ENCODE measurements around the gene FAM222B. TPM values are rescaled to one million over a fixed set of nuclear protein-coding genes. Genes with fewer than 3 reads are reported as not detected.

The FAM222B gene
- total RNA-seq, 1 donor from 2014 or later, result 37.9 TPM

- Mint-ChIP-seq H3K4me3 (no peak overlapping the region), H3K27me3 (ENCODE audit: low read depth) (no peaks in the 10 kb centered on the region), H3K9me3 (no peaks in the 10 kb centered on the region), H3K36me3 (peaks cover 9% of the 10 kb centered on the region), H3K27ac (no peak overlapping the region), H3K4me1 (peaks cover 1% of the 10 kb centered on the region)
- no peak for TF ChIP-seq CTCF (IDR thresholded peaks at IDR 0.05; ENCODE audit: unreplicated experiment)
- DNase-seq (ENCODE audit: low spot score in 2 of 2, unreplicated experiment in 2 of 2), result no peak
Measured at GRCh38 chr17:28759256-28759865, 83.2 kb downstream of the FAM222B start.

- Mint-ChIP-seq H3K36me3 (peaks cover 7% of the 10 kb centered on the region), H3K27me3 (ENCODE audit: low read depth) (no peaks in the 10 kb centered on the region), H3K4me3 (no peak overlapping the region), H3K27ac (no peak overlapping the region), H3K4me1 (no peaks in the 10 kb centered on the region), H3K9me3 (no peaks in the 10 kb centered on the region)
- DNase-seq (ENCODE audit: low spot score in 2 of 2, unreplicated experiment in 2 of 2), result no peak
- no peak for TF ChIP-seq CTCF (IDR thresholded peaks at IDR 0.05; ENCODE audit: unreplicated experiment)
Measured at GRCh38 chr17:28758411-28759121, 84.0 kb downstream of the FAM222B start.

- Mint-ChIP-seq H3K9me3 (no peaks in the 10 kb centered on the region), H3K36me3 (peaks cover 12% of the 10 kb centered on the region), H3K27ac (peak overlapping the region; percentile 23), H3K27me3 (ENCODE audit: low read depth) (no peaks in the 10 kb centered on the region), H3K4me3 (no peak overlapping the region), H3K4me1 (no peaks in the 10 kb centered on the region)
- TF ChIP-seq CTCF (IDR thresholded peaks at IDR 0.05; ENCODE audit: unreplicated experiment), result no peak
- DNase-seq (ENCODE audit: low spot score in 2 of 2, unreplicated experiment in 2 of 2), result no peak
Measured at GRCh38 chr17:28756049-28756804, 86.4 kb downstream of the FAM222B start.

- Mint-ChIP-seq H3K27ac (no peak overlapping the region), H3K4me3 (no peak overlapping the region), H3K27me3 (ENCODE audit: low read depth) (no peaks in the 10 kb centered on the region), H3K9me3 (no peaks in the 10 kb centered on the region), H3K36me3 (peaks cover 12% of the 10 kb centered on the region), H3K4me1 (no peaks in the 10 kb centered on the region)
- DNase-seq (ENCODE audit: low spot score in 2 of 2, unreplicated experiment in 2 of 2), result no peak
- TF ChIP-seq CTCF (IDR thresholded peaks at IDR 0.05; ENCODE audit: unreplicated experiment), result no peak
Measured at GRCh38 chr17:28755486-28755885, 87.1 kb downstream of the FAM222B start.

GRCh38 chr17:28751600-28752366 lies 90.8 kb downstream of the FAM222B start:
- peak overlapping the region; percentile 16 for H3K27ac Mint-ChIP-seq
- H3K9me3 Mint-ChIP-seq, result no peaks in the 10 kb centered on the region
- TF ChIP-seq CTCF (IDR thresholded peaks at IDR 0.05; ENCODE audit: unreplicated experiment), result no peak
- H3K4me3 Mint-ChIP-seq, result no peak overlapping the region
- H3K36me3 Mint-ChIP-seq, result peaks cover 10% of the 10 kb centered on the region
- no peaks in the 10 kb centered on the region for H3K27me3 Mint-ChIP-seq (ENCODE audit: low read depth)
- no peak for DNase-seq (ENCODE audit: low spot score in 2 of 2, unreplicated experiment in 2 of 2)
- H3K4me1 Mint-ChIP-seq, result peaks cover 20% of the 10 kb centered on the region

Data from mesothelial cell of epicardium (in vitro differentiated cells).